Hippocampal formation (tissue), 2 donors: ENCODE data around the gene SMIM23.
"Not testable (repeated sequence)": the region's sequence is repeated elsewhere in the genome, so short reads cannot be mapped to it uniquely, and the experiment has no call there.

Source experiments
- DNase-seq, 2 donors: peaks; one replicate each; lab custom pipeline; 2025; lab: John Stamatoyannopoulos, UW

The SMIM23 gene

DNA sequence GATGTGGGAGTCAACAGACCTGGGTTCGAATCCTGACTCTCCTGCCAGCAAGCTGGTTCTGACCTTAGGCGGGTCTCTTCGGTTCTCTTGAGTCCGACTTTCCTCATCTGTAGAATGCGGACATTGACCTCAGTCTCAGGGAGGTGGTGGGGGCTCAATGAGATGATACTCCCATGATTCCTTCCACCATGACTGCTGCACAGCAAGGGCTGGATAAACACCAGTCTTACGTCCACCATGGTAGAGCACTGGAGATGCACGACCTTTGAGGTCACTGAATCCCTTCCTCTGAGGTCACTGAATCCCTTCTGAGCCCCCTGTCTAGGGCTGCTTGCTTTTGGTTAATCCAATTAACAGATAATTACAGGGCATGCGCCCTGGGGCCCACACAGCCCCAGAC is 12.5 kb upstream of the SMIM23 start:
- no peak for DNase-seq

DNA sequence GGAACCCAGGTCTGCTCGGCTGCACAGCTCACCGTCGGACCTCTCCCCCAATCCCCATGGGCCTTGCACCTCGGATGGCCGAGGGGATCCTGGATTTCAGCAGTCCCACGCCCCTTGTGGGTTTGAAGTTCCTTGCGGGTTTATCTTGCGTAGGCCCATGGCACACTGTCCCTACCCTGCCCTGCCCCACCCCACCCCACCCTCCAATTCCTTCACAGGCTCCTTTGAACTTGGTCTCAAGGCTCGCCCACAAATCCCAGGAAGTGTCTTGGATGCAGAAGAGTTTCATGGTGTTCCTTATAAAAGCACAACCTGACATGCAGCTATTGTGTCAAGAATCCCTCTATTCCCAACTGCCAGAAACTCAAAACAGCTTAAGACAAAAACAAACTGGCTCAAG is 11.2 kb upstream of the SMIM23 start:
- DNase-seq: no peak

DNA sequence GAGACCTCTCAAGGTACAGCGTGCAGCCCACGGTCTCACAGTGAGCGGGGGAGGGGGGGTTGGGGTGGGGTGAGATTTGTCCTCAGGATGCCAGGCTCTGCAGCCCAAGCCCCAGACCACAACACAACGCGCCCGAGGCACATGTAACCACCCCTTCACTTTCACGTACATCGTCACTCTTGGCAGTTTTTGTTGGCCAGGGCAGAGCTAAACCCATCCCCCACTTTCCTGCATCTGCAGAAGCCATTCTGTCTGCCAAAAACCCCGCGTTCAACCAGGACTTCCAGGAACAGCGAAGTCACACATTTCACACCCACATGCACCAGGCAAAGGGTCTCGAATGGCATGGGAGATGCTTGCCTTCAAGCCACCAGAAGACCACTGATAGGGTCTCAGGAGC is 9.4 kb upstream of the SMIM23 start:
- no peak for DNase-seq

DNA sequence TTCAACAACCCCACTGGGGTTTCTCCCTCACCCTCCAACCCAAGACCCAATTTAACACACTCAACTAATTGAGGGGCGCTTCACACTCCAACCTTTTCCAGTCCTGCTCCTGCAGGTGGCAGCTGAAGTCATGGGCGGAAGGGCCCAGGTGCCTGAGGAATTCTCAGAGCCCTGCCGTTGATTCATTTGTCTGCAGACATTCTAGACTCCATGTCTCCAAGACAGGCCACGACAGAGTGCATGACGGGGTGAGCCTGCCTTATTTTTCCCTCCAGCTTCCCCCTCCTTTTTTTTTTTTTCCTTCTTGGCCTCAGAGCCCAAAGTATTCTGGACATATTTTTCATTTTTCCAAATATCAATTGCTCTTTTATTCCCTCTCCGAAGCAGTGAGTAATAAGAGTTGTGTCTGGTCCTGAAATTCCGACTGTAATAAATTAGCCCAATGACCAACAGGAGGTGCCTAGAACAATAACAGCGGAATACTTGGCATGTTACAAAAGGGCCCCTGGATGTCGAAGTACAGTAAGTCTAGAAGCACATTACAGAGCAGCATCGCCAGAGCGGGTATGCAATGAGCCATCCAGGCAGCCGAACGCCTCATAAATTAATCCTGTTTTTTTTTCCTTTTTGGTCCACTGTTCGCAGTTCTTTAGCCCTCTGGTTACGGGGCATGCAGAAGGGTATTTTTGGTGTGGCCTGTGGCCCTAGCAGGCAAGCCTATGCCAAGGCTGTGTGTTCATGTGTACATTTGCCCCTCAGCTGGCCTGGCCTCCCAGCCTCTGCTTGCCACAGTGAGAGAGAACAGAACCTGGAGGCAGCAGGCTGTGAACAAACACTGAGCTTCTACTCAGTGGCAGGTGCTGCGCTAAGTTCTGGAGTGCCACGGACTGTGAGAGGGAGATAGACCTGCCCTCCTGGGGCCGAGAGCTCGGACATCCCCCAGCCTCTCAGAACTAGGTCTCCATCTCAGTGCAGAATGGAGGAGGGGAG is 8.6 kb upstream of the SMIM23 start:
- DNase-seq: no peak

DNA sequence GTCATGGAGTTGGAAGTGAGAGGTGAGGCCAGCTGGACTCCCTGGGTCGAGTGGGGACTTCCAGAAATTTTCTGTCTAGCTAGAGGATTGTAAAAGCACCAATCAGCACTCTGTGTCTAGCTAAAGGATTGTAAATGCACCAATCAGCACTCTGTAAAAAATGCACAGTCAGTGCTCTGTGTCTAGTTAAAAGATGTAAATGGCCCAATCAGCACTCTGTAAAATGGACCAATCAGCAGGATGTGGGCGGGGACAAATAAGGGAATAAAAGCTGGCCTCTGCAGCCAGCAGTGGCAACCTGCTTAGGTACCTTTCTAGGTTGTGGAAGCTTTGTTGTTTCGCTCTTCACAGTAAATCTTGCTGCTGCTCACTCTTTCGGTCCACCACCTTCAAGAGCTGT is 3.9 kb upstream of the SMIM23 start:
- DNase-seq: not testable (repeated sequence)

DNA sequence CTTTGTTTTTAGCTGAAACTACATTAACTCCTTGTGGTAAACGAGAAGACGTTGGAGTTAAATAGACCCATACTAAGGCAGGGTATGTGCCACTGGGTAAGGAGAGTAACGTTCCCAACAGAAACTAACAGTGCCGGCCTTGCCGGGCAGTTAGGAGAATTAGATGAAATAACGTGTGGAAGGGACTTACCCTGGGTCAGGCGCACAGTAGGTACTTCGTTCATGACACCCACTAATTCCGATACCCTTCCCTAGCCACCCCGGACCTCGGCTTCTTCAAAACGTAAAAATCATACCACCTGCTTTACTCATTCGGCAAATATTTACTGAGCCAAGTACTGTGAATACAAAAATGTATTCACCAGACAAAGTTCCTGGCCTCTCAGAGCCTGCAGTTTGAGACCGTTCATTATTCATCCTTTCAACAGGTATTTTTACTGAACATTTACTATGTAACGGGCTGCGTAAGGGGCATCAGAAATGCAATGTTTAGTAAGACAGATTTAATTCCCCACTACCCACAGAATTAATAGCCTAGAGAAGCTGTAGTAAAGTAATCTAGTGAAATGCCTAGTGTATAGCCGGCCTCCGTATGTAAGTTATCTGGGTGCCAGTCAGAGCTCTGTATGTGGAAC is 3.2 kb upstream of the SMIM23 start:
- DNase-seq: no peak

DNA sequence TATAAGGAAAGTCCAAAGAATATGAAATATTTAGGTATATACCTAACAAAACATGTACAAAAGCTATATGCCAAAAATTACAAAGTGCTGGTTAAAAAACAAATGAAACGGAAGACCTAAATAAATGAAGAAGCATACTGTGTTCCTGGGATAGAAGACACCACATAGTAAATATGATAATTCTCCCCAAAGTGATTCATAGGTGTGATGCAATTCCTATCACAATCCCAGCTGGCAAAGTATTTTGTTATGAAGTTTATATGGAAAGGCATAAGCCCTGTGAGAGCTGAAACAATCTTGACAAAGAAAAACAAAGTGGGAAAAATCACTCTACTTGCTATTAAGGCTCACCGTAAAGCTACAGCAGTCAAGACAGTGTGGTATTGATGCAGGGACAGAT is 2.6 kb upstream of the SMIM23 start:
- no peak for DNase-seq

DNA sequence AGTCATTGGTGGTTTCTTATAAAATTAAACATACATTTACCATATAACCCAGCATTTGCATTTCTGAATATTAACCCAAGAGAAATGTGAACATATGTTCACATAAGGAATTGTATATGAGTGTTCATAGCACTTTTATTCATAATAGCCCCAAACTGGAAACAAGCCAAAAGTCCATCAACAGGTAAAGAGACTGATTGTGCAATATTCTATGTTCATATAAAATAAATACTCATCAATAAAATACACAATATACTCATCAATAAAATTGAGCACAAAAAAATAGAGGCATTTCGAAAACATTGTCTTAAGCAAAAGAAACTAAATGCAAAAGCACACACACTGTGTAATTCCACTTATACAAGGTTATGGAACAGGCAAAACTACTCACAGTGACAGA is 3.7 kb downstream of the SMIM23 start:
- no peak for DNase-seq

DNA sequence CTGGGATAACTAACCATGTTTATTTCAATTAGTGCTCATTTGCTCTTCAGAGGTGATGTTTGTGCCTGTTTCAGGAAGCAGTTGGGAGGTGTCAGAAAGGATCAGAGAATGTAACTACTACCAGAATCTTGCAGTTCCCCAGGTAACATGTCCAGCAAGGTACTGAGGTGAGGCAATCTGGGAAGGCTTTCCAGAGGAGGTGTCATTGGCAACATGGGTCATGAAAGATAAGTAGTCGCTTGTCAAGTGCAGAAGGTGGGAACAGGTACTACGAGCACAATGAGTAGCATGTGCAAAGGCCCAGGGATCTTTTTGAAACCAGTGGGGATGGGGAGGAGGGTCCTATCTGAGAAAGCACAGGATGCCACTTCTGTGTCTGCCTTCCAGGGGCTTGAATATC is 4.8 kb downstream of the SMIM23 start:
- no peak for DNase-seq

DNA sequence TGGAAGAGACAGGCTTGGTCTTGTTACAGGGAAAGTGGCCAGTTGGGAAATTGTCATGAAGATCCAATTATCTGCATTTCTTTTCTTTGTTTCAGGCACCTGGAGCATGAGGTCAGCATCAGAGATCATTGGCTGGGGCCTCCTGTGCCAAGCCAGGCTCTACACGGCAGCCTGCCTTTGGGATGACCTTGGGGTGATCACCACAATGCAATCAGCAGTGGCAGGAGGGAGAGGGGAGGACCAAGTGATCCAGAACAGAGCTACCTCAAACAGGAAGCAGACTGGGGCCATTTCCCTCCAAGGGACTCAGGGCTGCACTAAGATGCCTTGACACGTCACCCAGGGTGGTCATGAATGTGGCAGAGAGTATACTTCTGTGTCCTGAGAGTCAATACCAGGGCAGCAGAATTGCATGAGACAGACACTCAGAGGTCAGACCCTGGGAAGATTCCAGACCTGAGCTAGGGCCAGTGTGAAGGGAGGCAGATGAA is 8.9 kb downstream of the SMIM23 start:
- DNase-seq: no peak

DNA sequence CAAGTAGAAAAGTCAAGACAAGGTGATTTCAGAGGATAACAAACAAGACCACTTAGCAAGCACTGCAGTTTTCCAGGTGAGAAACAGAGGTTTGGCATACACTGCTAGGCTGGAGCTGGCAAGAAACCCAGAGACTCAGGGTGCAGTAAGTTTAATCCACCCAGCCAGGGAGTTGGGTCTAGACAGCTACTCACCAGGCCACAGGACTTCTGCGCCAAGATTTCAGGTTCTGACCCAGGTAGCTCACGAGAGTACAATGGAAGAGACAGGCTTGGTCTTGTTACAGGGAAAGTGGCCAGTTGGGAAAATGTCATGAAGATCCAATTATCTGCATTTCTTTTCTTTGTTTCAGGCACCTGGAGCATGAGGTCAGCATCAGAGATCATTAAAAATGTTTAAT is 9.8 kb downstream of the SMIM23 start:
- DNase-seq: no peak

DNA sequence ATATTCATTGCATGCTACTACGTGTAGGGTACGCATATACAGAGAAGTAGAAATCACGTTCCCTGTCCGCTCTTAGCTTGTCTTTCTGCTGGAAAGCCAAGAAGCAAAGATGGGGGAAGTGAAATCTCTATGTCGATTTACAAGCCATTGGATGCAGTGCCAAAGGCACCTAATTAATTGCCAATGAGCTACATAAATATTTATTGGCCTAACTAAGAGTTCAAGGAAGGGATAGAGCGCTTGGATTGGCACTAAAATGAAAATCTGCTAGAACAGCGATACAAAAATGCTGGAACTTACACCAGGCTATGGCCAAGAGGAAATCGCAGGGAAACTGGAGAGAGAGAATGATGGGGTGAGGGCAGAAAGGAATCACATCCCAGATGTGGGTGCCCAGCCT is 10.8 kb downstream of the SMIM23 start:
- DNase-seq: no peak

DNA sequence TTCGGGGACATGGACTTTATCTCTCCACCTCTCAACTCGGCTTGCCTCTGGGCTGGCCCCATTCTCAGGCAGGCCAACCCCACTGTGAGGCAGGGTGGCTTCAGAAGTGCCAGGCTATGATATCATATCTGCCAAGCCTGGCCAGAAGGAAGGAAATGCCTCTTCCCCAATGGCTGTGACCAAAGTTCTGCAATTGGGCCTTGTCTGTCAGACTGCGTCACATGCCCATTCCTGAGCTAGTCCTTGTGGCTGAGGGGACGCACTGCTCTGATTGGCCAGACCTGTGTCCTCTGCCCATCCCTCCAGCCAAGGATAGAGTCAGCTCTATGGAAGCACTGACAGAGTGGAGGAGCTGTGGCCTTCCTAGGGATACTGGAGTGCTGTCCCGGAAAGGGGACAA is 11.9 kb downstream of the SMIM23 start:
- DNase-seq: no peak

DNA sequence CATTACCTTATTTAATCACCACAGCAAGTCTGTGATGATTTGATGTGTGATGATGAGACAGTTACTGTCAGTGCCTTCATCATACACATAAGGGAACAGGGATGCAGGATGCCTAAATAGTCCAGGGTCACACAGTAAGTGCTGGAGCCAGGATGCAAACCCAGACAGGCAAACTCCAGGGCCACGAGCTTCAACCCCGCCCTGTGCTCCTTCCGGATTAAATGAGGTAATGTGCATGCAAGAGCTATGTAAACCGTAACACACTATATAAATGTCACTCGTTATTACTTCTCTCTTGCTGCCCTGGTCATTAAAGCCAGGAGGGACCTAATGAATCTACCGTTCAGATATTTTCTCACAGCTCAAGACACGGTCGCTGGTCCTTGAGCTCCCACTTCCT is 12.8 kb downstream of the SMIM23 start:
- DNase-seq: no peak

DNA sequence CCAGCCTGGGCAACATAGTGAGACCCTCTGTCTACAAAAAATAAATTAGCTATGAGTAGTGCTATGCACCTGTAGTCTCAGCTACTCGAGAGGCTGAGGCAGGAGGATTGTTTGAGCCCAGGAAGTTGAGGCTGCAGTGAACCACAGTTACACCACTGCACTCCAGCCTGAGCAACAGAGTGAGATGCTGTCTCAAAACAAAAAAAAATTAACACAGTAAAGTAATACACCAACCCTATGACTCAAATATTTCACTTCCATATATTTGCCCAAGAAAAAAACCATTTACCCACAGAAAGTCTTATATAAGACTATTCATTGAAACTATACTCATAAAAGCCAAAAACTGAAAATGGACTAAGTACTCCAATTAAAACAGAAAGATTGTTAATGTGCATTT is 16.2 kb downstream of the SMIM23 start:
- DNase-seq: no peak

DNA sequence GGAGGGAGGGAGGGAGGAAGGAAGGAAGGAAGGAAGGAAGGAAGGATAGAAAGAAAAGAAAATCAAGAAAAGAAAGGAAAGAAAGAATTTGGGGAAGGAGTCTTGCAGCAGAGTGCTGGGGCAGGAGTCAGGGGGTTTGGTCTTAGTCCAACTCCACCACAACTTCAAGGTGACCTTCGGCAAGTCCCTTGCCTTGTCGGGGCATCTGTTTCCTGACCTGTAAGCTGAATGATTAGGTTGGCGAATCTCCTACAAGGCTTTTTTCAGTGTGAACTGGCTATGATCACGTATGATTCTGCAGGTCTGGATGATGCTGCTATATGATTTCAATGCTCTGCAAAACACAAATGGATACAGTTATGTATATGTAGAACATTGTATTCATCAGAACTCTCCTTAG is 20.1 kb downstream of the SMIM23 start:
- DNase-seq: no peak

DNA sequence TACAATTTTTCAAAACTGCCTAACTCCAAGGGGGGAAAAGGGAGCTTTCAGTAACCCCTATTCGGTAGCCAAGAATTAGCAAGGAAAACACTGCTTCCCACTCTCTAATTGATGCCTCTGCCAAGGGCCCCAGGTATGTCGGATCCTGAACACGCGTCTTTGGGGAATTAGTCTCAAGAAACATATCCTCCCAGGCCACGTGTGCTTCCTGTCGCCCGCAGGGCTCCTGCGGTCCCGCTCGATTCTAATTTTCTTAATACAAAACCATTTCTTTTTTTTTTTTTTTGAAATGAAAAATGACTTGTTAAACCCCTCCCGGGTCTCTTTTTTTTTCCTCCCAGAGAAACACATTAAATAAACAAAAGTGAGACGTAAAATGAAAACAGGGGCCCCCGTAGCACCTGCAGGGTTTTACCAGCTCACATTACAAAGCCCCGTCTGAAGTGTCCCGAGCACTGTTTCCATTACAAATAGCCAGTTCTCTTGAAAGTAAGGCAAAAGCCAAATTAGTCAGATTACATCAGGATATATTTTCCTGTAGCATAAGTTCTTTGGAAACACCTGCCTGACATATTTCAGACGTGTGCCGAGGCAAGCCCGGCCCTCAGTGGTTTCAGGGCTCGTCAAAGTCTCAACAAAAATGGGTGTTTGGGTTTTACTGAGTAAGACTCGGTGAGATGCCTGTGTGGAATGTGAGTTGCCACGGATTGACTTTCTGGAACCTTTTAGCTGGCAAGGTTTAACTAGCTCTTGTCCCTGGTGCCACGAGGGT is 21.5 kb downstream of the SMIM23 start:
- DNase-seq: no peak

DNA sequence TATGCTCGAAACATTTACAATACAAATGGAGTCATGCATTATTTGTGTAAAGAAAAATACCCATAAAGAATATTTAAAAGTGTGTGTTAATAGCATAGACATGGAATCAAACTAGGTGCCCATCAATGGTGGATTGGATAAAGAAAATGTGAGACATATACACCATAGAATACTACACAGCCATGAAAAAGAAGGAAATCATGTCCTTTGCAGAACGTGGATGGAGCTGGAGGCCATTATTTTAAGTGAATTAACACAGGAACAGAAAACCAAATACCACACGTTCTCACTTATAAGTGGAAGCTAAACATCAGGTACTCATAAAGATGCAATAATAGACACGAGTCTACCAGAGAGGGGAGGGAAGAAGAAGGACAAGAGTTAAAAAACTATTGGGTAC is 22.8 kb downstream of the SMIM23 start:
- no peak for DNase-seq

DNA sequence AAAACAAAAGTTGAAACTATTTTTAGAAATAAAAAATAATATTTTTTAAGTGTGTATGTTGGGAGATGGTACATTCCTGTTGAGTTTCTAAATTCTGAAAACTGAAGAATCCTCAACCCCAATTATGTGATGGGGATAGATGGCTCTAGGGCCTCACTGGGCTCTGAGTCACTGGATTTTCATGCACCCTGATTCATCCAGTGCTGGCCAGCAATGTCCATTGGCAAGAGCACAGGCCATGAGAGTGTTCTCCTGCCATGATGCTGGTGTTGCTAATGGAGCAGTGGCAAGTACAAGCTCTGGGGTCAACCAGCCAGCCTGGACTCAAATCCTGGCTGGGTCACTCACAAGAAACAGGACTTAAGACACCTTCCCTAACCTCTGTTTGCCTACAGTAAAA is 23.3 kb downstream of the SMIM23 start:
- no peak for DNase-seq

DNA sequence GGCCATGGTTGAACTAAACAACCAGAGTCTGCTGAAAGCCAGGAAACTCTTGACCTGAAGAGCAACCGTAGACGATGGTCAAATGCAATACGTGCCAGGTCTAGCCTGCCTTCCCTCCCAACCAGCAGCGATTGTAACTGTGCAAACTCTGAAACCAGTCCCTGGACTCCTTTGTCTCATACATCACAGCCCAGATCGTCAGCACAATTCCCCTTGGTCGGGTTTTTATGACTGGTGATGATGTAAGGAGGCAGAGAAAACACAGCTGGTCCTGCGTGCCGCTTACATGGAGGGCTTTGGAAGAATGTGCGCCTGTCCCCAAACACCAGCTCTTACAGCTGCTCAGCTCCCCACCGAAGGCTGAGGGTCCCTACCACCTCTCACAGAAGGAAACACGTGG is 24.6 kb downstream of the SMIM23 start:
- no peak for DNase-seq

DNA sequence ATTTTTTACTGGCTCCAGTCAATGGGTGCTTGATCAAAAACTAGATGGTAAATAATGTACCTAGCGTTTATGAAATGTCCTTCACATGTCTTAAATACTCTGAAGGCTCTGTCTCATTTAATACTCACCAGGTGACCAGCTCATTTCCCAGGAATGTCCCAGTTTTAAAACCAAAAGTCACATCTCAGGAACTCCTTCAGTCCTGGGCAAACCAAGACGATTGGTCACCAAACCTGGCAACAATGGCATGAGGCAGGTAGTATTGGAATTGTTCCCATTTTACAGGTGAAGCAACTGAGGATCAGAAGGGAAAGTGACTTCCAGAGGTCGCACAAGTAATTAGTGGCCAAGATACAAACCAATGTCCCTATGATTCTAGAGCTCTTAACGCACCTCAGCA is 27.7 kb downstream of the SMIM23 start:
- no peak for DNase-seq

DNA sequence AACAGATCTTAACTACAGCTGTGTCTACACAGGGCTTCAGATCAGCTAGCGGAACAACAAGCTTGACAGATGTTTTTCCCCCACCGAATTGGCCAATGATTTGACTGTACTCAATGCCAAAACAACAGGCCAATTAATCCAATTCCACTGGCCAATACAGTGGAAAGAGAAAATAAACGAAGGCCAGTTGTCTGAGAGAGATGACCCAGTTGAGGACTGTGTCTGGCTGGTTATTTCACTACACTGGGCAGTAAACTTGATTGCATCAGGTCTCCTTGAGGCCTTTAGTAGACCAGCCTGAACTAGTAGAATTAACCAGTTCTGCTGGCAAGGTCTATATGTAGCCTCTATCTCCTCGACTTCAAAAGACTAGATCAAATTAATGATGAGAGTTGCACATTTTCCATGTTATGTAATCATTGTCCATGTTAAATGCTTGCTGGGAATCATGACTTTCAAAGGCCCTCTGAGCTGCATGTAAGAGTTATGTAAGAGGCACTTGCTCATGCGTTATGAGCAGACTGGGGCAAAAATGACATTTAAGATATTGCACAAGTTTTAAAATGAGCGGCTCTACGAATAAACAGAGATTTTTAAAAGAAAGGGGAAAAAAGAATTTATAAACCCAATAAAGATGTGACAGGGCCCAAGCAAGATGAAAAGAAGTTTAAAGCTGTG is 28.3 kb downstream of the SMIM23 start:
- no peak for DNase-seq
